ENCODE measurements around the gene CCNY.

DNA sequence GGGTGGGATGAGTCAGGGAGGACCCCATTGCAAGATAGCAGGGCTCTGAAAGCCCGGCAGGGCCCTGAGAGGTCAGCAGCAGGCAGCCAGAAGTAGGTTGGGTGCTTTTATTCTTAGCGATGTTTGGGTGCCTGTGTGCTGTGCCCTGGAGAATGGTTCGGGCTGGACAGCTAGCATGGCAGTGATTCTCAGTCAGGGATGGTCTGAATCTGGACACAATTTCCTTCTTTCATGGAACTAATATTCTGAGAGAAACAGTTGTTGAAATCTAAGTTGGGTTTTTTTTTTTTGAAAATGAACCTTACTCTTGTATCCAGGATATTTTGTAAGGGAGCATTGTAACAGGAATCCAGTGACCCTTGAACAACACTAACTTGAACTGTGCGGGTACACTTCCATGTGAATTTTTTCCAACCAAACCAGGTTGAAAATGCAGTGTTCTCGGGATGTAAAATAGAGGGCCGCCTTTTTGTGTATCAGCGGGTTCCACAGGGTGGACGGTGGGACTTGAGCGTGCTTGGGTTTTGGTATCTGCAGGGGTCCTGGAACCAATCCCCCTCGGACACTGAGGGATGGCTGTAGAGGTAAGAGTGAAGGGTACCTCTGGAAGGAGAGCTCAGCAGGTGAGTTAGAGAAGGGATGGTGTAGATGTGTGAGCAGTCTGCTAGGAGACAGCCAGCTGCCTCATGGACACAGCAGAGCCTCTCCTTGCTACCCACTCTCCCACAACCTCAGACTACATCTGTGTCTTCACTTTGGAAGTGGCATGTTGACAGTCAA lies 12.5 kb downstream of the CCNY start:
- TF ChIP-seq, protein P1, sequence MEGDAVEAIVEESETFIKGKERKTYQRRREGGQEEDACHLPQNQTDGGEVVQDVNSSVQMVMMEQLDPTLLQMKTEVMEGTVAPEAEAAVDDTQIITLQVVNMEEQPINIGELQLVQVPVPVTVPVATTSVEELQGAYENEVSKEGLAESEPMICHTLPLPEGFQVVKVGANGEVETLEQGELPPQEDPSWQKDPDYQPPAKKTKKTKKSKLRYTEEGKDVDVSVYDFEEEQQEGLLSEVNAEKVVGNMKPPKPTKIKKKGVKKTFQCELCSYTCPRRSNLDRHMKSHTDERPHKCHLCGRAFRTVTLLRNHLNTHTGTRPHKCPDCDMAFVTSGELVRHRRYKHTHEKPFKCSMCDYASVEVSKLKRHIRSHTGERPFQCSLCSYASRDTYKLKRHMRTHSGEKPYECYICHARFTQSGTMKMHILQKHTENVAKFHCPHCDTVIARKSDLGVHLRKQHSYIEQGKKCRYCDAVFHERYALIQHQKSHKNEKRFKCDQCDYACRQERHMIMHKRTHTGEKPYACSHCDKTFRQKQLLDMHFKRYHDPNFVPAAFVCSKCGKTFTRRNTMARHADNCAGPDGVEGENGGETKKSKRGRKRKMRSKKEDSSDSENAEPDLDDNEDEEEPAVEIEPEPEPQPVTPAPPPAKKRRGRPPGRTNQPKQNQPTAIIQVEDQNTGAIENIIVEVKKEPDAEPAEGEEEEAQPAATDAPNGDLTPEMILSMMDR (IDR thresholded peaks at IDR 0.05) = no peak
- TF ChIP-seq POLR2A (IDR thresholded peaks at IDR 0.05) = no peak

Data from lower leg skin (tissue), 3 donors.